GM12892 (cell line): Measurements from ENCODE around the gene CNTN5.

Experiments used
- POLR2A ChIP-seq: IDR thresholded peaks from 2 replicates; pipeline ENCODE4 v1.6.1; 2011; ENCODE audit warnings: low read depth, low read length, control low read depth
- POLR2AphosphoS5 ChIP-seq: IDR thresholded peaks from 2 replicates; pipeline ENCODE4 v1.6.1; 2011; ENCODE audit warnings: low read depth, low read length, control low read depth
- TAF1 ChIP-seq: IDR thresholded peaks from 2 replicates; pipeline ENCODE4 v1.6.1; 2011; ENCODE audit warnings: low read depth, mild to moderate bottlenecking, control low read depth, low read length, borderline replicate concordance

DNA sequence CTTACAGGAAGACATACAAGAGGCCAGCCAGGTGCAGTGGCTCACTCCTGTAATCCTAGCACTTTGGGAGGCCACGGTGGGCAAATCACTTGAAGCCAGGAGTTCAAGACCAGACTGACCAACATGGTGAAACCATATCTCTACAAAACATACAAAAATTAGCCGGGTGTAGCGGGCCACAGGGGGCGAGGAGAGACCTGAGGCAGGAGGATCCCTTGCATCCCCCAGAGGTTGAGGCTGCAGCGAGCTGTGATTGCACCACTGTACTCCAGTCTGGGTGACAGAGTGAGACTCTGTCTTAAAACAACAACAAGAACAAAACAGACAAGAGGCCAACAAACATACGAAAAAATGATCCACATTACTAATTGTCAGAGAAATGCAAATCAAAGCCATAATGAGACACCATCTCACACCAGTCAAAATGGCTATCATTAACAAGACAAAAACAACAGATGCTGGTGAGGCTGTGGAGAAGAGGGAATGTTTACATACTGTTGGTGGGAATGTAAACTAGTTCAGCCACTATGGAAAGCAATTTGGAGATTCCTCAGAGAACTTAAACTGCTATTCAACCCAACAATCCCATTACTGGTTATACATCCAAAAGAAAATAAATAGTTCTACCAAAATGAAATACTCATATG is 1167.5 kb downstream of the CNTN5 start:
- no peak for TF ChIP-seq POLR2AphosphoS5
- no peak for TF ChIP-seq TAF1
- TF ChIP-seq POLR2A: no peak
